T-cell (primary cell): ENCODE results near the gene DIP2C. TPM values are rescaled to one million over a fixed set of nuclear protein-coding genes. Genes with fewer than 3 reads are reported as not detected.
"Not testable (repeated sequence)": the region's sequence is repeated elsewhere in the genome, so short reads cannot be mapped to it uniquely, and the experiment has no call there.

Experiments used
- ATAC-seq, 4 experiments: fragments of 200-7000 bp in 3 of 4; fragments of 150-1000 bp in 1 of 4; cut with Tn5 transposase; replicated peaks in 1 of 4; 1 replicate in 3 of 4; 2 replicates in 1 of 4; pipeline ENCODE4 v1.10.0; 2021; ENCODE audit warnings: moderate library complexity in 3 of 4, mild to moderate bottlenecking in 2 of 4, moderate number of reproducible peaks in 1 of 4
- CTCF ChIA-PET, 2 donors: fragments of 300-600 bp; sonication (Branson Sonifier 250); formaldehyde crosslinking; loops; one replicate each; lab custom pipeline; 2022; ENCODE audit warnings: antibody characterized with exemption in 2 of 2; lab: Charles Lee
- POLR2A ChIA-PET, 2 donors: fragments of 300-600 bp; sonication (Branson Sonifier 250); formaldehyde crosslinking; loops; one replicate each; lab custom pipeline; 2022; ENCODE audit warnings: antibody characterized with exemption in 2 of 2; lab: Charles Lee
- DNase-seq, 35 experiments: peaks; one replicate each; pipeline versions ENCODE4 v3.0.0 to v3.0.0-alpha.2; 2013 to 2023
- H3K27ac ChIP-seq: one replicate; pipeline ENCODE4 v1.5.1; 2013; ENCODE audit warnings: low read length
- H3K27me3 ChIP-seq, 2 experiments: replicated peaks in 1 of 2; 1 replicate in 1 of 2; 2 replicates in 1 of 2; pipeline versions ENCODE4 v1.6.1 to v1.7.0; 2013; ENCODE audit warnings: low read length in 1 of 2, mixed read lengths in 1 of 2; ENCODE audit not compliant: control insufficient read depth in 2 of 2, insufficient read depth in 2 of 2; ENCODE audit errors: extremely low read depth in 1 of 2
- H3K36me3 ChIP-seq, 2 donors: 1 replicate in 1 of 2; 2 replicates in 1 of 2; pipeline versions ENCODE4 v1.6.1 to v1.7.0; 2013; ENCODE audit warnings: low read length in 1 of 2; ENCODE audit not compliant: control insufficient read depth in 2 of 2, insufficient read depth in 1 of 2; ENCODE audit errors: extremely low read depth in 1 of 2
- H3K4me1 ChIP-seq, 2 experiments: 1 replicate in 1 of 2; 2 replicates in 1 of 2; pipeline versions ENCODE4 v1.6.1 to v1.7.0; 2013; ENCODE audit warnings: low read length in 2 of 2, mixed read lengths in 1 of 2; ENCODE audit not compliant: insufficient read depth in 2 of 2, control insufficient read depth in 1 of 2; ENCODE audit errors: extremely low read depth in 1 of 2
- H3K4me3 ChIP-seq, 2 donors: 1 replicate in 1 of 2; 2 replicates in 1 of 2; pipeline versions ENCODE4 v1.5.1 to v1.7.0; 2013; ENCODE audit warnings: mild to moderate bottlenecking in 2 of 2, low read length in 1 of 2, moderate library complexity in 1 of 2; ENCODE audit not compliant: control insufficient read depth in 1 of 2; ENCODE audit errors: extremely low read depth in 1 of 2
- H3K9me3 ChIP-seq: 2 replicates; pipeline ENCODE4 v1.7.0; 2013
- H3K27ac Mint-ChIP-seq, 2 donors: one replicate each; pipeline ENCODE4 v1.8.0; 2020 to 2021; ENCODE audit warnings: mild to moderate bottlenecking in 2 of 2, mixed read lengths in 2 of 2
- H3K27me3 Mint-ChIP-seq, 2 donors: one replicate each; pipeline ENCODE4 v1.8.0; 2021 to 2022; ENCODE audit warnings: mixed read lengths in 2 of 2
- H3K36me3 Mint-ChIP-seq: one replicate; pipeline ENCODE4 v1.8.0; 2021; ENCODE audit warnings: mixed read lengths
- H3K4me1 Mint-ChIP-seq, 3 donors: one replicate each; pipeline ENCODE4 v1.8.0; 2020 to 2022; ENCODE audit warnings: mixed read lengths in 3 of 3, mild to moderate bottlenecking in 1 of 3
- H3K4me3 Mint-ChIP-seq, 3 donors: one replicate each; pipeline ENCODE4 v1.8.0; 2020 to 2022; ENCODE audit warnings: mild to moderate bottlenecking in 3 of 3, mixed read lengths in 3 of 3, moderate library complexity in 3 of 3
- H3K9me3 Mint-ChIP-seq, 3 donors: one replicate each; pipeline ENCODE4 v1.8.0; 2020 to 2022; ENCODE audit warnings: mixed read lengths in 3 of 3
- WGBS: methylation state at CpG from one replicate; pipeline ENCODE4 v1.1.5; 2013; ENCODE audit warnings: missing lambda C conversion rate; ENCODE audit not compliant: insufficient coverage; 5-methylcytosine and 5-hydroxymethylcytosine counted together
- total RNA-seq, 35 experiments: library from RNA in 6 of 35; stranded (reverse) in 6 of 35; fragments of 120-200 nt in 1 of 35; gene quantifications; one replicate each; pipeline versions ENCODE4 v1.2.1 to v1.2.4 and lab custom pipeline; 2013 to 2026

The DIP2C gene
- total RNA-seq, 5 donors from 2014 or later (not counting 1 experiment from before 2014, with no cell fraction given) = 2.7 to 7.4 (median 4.5) TPM

GRCh38 chr10:600234-600633, 89.2 kb downstream of the DIP2C start:
- peaks cover 2 to 30% of the 10 kb centered on the region in 2 experiments for H3K27me3 ChIP-seq
- H3K4me3 ChIP-seq = no peak overlapping the region
- no peaks in the 10 kb centered on the region for H3K9me3 ChIP-seq
- Mint-ChIP-seq H3K27me3 (peaks cover 4 to 24% of the 10 kb centered on the region in 2 donors), H3K27ac (no peak overlapping the region), H3K36me3 (no peaks in the 10 kb centered on the region), H3K4me1 (no peaks in the 10 kb centered on the region), H3K9me3 (no peaks in the 10 kb centered on the region), H3K4me3 (no peak overlapping the region)
- no peaks in the 10 kb centered on the region for H3K36me3 ChIP-seq
- ChIA-PET CTCF (no interaction called here), POLR2A (no interaction called here)
- DNase-seq (no peak), ATAC-seq (no peak)
- H3K4me1 ChIP-seq = no peaks in the 10 kb centered on the region
- 89% methylated on average over 10 of the region's 15 CpGs for WGBS
- H3K27ac ChIP-seq = no peak overlapping the region

GRCh38 chr10:599767-600166, 89.7 kb downstream of the DIP2C start:
- H3K9me3 ChIP-seq = no peaks in the 10 kb centered on the region
- H3K27ac ChIP-seq = no peak overlapping the region
- WGBS = 82% methylated on average over 6 of the region's 9 CpGs
- Mint-ChIP-seq H3K9me3 (no peaks in the 10 kb centered on the region), H3K36me3 (no peaks in the 10 kb centered on the region), H3K27me3 (peaks cover 4 to 24% of the 10 kb centered on the region in 2 donors), H3K4me1 (no peaks in the 10 kb centered on the region), H3K4me3 (no peak overlapping the region), H3K27ac (no peak overlapping the region)
- DNase-seq (no peak), ATAC-seq (no peak)
- H3K4me3 ChIP-seq = no peak overlapping the region
- no peaks in the 10 kb centered on the region for H3K36me3 ChIP-seq
- POLR2A ChIA-PET = no interaction called here
- CTCF ChIA-PET = no interaction called here
- H3K27me3 ChIP-seq = peaks cover 2 to 27% of the 10 kb centered on the region in 2 experiments
- no peaks in the 10 kb centered on the region for H3K4me1 ChIP-seq

DNA sequence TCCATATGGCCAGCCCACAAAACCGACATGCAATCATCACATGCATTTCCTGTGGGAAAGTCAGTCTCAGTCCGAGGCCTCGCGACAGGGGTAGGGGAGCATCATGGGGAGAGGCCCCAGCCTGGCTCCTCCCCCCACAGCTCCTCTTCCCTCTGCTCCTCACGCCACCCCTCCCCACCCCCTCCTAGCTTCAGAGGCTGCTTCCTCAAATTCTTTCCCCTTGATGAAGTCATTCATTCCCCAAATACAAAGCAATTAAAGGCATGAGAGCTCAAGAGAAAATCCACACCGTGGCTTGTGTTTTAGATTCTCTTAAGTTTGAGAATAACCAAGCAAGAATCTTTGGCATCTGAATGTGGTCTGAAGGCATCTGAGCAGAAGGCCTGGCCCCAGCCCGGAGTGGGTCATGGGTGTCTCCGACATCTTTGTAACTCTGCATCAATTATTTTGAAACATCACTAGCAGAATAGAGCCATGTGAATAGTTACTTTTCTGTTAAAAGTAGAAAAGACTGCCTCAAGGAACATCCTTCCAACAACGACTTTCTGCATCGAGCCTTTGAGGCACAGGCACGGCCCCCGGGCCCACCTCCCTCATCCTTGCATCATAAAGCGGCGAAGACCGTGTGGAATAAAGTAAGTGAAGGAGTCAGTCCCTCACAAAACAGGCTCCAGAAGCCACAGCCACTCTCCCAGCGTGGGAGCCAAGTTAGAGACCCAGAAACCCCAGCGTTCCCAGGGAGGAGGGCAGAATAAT, 90.9 kb downstream of the DIP2C start:
- CTCF ChIA-PET = no interaction called here
- WGBS = 42% methylated on average over 4 of the region's 17 CpGs

DNA sequence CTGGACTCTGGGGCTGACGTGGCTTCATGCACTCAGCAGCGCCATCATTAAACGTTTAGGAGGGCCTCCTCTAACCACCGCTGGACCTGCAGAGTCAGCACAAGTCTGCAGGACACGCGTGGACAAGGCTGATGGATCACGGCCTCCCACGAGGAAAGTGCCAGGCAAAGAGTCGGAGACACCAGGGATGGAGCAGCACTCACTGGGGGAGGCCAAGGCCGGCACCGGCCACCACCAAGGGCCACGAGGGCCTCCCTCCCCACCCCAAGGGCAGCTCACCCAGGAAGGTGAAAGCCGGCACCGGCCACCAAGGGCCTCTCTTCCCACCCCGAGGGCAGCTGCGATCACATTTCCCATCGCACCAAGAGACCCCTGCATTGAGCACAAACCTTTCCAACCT, 91.5 kb downstream of the DIP2C start:
- DNase-seq = no peak
- Histone ChIP-seq H3K4me3 (no peak overlapping the region), H3K27me3 (peaks cover 2 to 26% of the 10 kb centered on the region in 2 experiments), H3K27ac (no peak overlapping the region), H3K36me3 (no peaks in the 10 kb centered on the region), H3K9me3 (no peaks in the 10 kb centered on the region), H3K4me1 (no peaks in the 10 kb centered on the region)
- H3K4me3 Mint-ChIP-seq = no peak overlapping the region
- no peaks in the 10 kb centered on the region for H3K4me1 Mint-ChIP-seq
- no peaks in the 10 kb centered on the region for H3K36me3 Mint-ChIP-seq
- 88% methylated on average over 17 of the region's 17 CpGs for WGBS
- H3K9me3 Mint-ChIP-seq = no peaks in the 10 kb centered on the region
- ChIA-PET POLR2A (no interaction called here), CTCF (no interaction called here)
- no peak for ATAC-seq
- H3K27ac Mint-ChIP-seq = no peak overlapping the region
- peaks cover 4 to 23% of the 10 kb centered on the region in 2 donors for H3K27me3 Mint-ChIP-seq

More for the DNA sequence above, 90.9 kb downstream of the DIP2C start:
- H3K36me3 ChIP-seq = no peaks in the 10 kb centered on the region
- no peaks in the 10 kb centered on the region for H3K4me1 ChIP-seq
- DNase-seq (no peak), ATAC-seq (no peak)
- POLR2A ChIA-PET = no interaction called here
- H3K27me3 Mint-ChIP-seq = peaks cover 4 to 22% of the 10 kb centered on the region in 2 donors
- H3K27ac ChIP-seq = no peak overlapping the region
- H3K4me1 Mint-ChIP-seq = no peaks in the 10 kb centered on the region
- H3K36me3 Mint-ChIP-seq = no peaks in the 10 kb centered on the region
- H3K9me3 ChIP-seq = no peaks in the 10 kb centered on the region
- no peaks in the 10 kb centered on the region for H3K9me3 Mint-ChIP-seq
- no peak overlapping the region for H3K4me3 Mint-ChIP-seq
- peaks cover 2 to 24% of the 10 kb centered on the region in 2 experiments for H3K27me3 ChIP-seq
- H3K27ac Mint-ChIP-seq = no peak overlapping the region
- H3K4me3 ChIP-seq = no peak overlapping the region

DNA sequence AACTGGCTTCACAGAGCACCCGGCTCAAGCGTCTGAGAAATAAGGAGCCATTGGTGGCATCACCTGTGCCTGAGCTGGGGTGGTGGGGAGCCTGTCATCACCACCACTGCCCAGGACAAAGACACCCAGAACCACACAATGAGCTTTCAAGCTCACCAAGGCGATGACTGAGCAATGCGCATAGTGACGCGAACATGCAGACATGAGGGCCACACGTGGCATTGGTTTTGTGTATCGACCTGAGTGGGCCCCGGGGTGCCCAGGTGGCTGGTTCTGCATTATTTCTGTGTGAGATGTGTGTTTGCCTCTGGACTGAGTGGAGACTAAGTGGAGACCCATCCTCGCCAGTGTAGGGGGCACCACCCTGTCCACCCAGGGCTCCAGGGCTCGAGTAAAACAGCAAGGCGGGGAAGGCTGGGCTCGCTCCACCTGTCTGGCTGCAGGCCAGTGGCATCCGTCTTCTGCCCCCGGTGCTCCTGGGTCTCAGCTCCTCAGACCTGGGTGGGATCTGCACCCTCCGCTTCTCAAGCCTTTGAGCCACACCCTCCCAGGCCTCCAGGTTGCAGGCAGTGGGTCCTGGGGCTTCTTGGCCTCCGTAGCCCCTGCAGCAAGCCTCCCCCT, 92.6 kb downstream of the DIP2C start:
- Mint-ChIP-seq H3K9me3 (no peaks in the 10 kb centered on the region), H3K4me1 (no peaks in the 10 kb centered on the region), H3K27me3 (peaks cover 2 to 17% of the 10 kb centered on the region in 2 donors), H3K36me3 (no peaks in the 10 kb centered on the region), H3K4me3 (no peak overlapping the region), H3K27ac (no peak overlapping the region)
- no peak overlapping the region for H3K27ac ChIP-seq
- no peaks in the 10 kb centered on the region for H3K4me1 ChIP-seq
- ATAC-seq (no peak), DNase-seq (no peak)
- ChIA-PET POLR2A (no interaction called here), CTCF (no interaction called here)
- WGBS = 85% methylated on average over 15 of the region's 17 CpGs
- no peaks in the 10 kb centered on the region for H3K36me3 ChIP-seq
- H3K27me3 ChIP-seq = peaks cover 2 to 18% of the 10 kb centered on the region in 2 experiments
- no peaks in the 10 kb centered on the region for H3K9me3 ChIP-seq
- H3K4me3 ChIP-seq = no peak overlapping the region

GRCh38 chr10:596131-596530, 93.3 kb downstream of the DIP2C start:
- ATAC-seq, H3K27ac Mint-ChIP-seq, H3K36me3 Mint-ChIP-seq, H3K9me3 Mint-ChIP-seq, H3K4me3 Mint-ChIP-seq, H3K27ac ChIP-seq, H3K4me1 ChIP-seq, H3K9me3 ChIP-seq, H3K4me1 Mint-ChIP-seq, CTCF ChIA-PET, POLR2A ChIA-PET, DNase-seq, H3K36me3 ChIP-seq, H3K4me3 ChIP-seq: not testable (repeated sequence)
- 82% methylated on average over 6 of the region's 10 CpGs for WGBS
- H3K27me3 ChIP-seq = peaks cover 2 to 14% of the 10 kb centered on the region in 2 experiments
- H3K27me3 Mint-ChIP-seq = peaks cover 4 to 20% of the 10 kb centered on the region in 2 donors
